H9 (cell line): ENCODE results near the gene TCF7L1. TPM values are rescaled to one million over a fixed set of nuclear protein-coding genes. Genes with fewer than 3 reads are reported as not detected.

Source experiments
- DNase-seq: peaks from one replicate; pipeline ENCODE4 v3.0.0-alpha.2; 2017
- H2AFZ ChIP-seq: one replicate; pipeline ENCODE4 v1.6.1; 2013; ENCODE audit warnings: mild to moderate bottlenecking, low read length, control low read depth, moderate library complexity
- H2AK5ac ChIP-seq: 2 replicates; pipeline ENCODE4 v1.6.1; 2013; ENCODE audit warnings: low read length, control low read depth, mixed read lengths; ENCODE audit not compliant: insufficient read length
- H2BK120ac ChIP-seq: one replicate; pipeline ENCODE4 v1.6.1; 2013; ENCODE audit warnings: low read depth, mild to moderate bottlenecking, low read length, control low read depth, inconsistent platforms; ENCODE audit not compliant: poor library complexity, severe bottlenecking
- H2BK12ac ChIP-seq: 2 replicates; pipeline ENCODE4 v1.6.1; 2013; ENCODE audit warnings: low read length, control low read depth, mixed read lengths, low read depth; ENCODE audit not compliant: insufficient read length
- H2BK15ac ChIP-seq: 2 replicates; pipeline ENCODE4 v1.6.1; 2013; ENCODE audit warnings: low read depth, low read length, control low read depth
- H2BK20ac ChIP-seq: one replicate; pipeline ENCODE4 v1.6.1; 2013; ENCODE audit warnings: low read depth, mild to moderate bottlenecking, low read length, control low read depth, inconsistent platforms; ENCODE audit not compliant: poor library complexity, severe bottlenecking
- H2BK5ac ChIP-seq: 2 replicates; pipeline ENCODE4 v1.6.1; 2013; ENCODE audit warnings: low read length, control low read depth, mixed read lengths; ENCODE audit not compliant: insufficient read length
- H3K14ac ChIP-seq: 2 replicates; pipeline ENCODE4 v1.6.1; 2013; ENCODE audit warnings: low read length, control low read depth; ENCODE audit not compliant: insufficient read depth
- H3K18ac ChIP-seq: 2 replicates; pipeline ENCODE4 v1.6.1; 2013; ENCODE audit warnings: low read depth, mild to moderate bottlenecking, mixed read lengths, low read length, control low read depth; ENCODE audit not compliant: insufficient read length
- H3K23ac ChIP-seq: 2 replicates; pipeline ENCODE4 v1.6.1; 2013; ENCODE audit warnings: low read length, control low read depth, mixed read lengths, low read depth; ENCODE audit not compliant: insufficient read length
- H3K23me2 ChIP-seq: 2 replicates; pipeline ENCODE4 v1.6.1; 2013; ENCODE audit warnings: low read depth, mild to moderate bottlenecking, mixed read lengths, low read length, control low read depth; ENCODE audit not compliant: insufficient read length, poor library complexity, severe bottlenecking
- H3K27ac ChIP-seq: 2 replicates; pipeline ENCODE4 v1.5.1; 2013; ENCODE audit warnings: low read length, control low read depth, mixed read lengths, low read depth; ENCODE audit not compliant: insufficient read length
- H3K27me3 ChIP-seq: 2 replicates; pipeline ENCODE4 v1.6.1; 2013; ENCODE audit warnings: low read length, control low read depth, inconsistent platforms; ENCODE audit not compliant: insufficient read depth
- H3K4ac ChIP-seq: 2 replicates; pipeline ENCODE4 v1.6.1; 2013; ENCODE audit warnings: low read depth, mild to moderate bottlenecking, control low read depth, inconsistent platforms, low read length, moderate library complexity
- H3K4me1 ChIP-seq: 2 replicates; pipeline ENCODE4 v1.6.1; 2013; ENCODE audit warnings: low read length, control low read depth, inconsistent platforms; ENCODE audit not compliant: insufficient read depth
- H3K4me2 ChIP-seq: 2 replicates; pipeline ENCODE4 v1.6.1; 2013; ENCODE audit warnings: low read length, control low read depth, mixed read lengths; ENCODE audit not compliant: insufficient read length, insufficient read depth
- H3K56ac ChIP-seq: 2 replicates; pipeline ENCODE4 v1.6.1; 2013; ENCODE audit warnings: low read depth, mild to moderate bottlenecking, mixed read lengths, low read length, control low read depth; ENCODE audit not compliant: insufficient read length
- H3K79me1 ChIP-seq: 2 replicates; pipeline ENCODE4 v1.6.1; 2013; ENCODE audit warnings: low read depth, mild to moderate bottlenecking, moderate library complexity, low read length, control low read depth, inconsistent platforms; ENCODE audit not compliant: insufficient read depth, poor library complexity, severe bottlenecking
- H3K79me2 ChIP-seq: 2 replicates; pipeline ENCODE4 v1.6.1; 2013; ENCODE audit warnings: low read length, control low read depth, inconsistent platforms; ENCODE audit not compliant: insufficient read depth
- H3K9ac ChIP-seq: 2 replicates; pipeline ENCODE4 v1.6.1; 2013; ENCODE audit warnings: low read length, control low read depth, mixed read lengths; ENCODE audit not compliant: insufficient read length; ENCODE audit errors: extremely low read depth
- H3K9me3 ChIP-seq: one replicate; pipeline ENCODE4 v1.6.1; 2013; ENCODE audit warnings: low read depth, low read length, inconsistent platforms; ENCODE audit not compliant: control insufficient read depth
- H3T11ph ChIP-seq: one replicate; pipeline ENCODE4 v1.6.1; 2013; ENCODE audit warnings: mild to moderate bottlenecking, low read length, control low read depth, inconsistent platforms
- H4K20me1 ChIP-seq: one replicate; pipeline ENCODE4 v1.6.1; 2013; ENCODE audit not compliant: control insufficient read depth, insufficient read length, insufficient read depth
- H4K5ac ChIP-seq: 2 replicates; pipeline ENCODE4 v1.6.1; 2013; ENCODE audit warnings: low read depth, mild to moderate bottlenecking, mixed read lengths, low read length, control low read depth; ENCODE audit not compliant: insufficient read length
- H4K8ac ChIP-seq: replicated peaks from 2 replicates; pipeline ENCODE4 v1.6.1; 2013; ENCODE audit warnings: low read length, control low read depth, mixed read lengths, low read depth; ENCODE audit not compliant: insufficient read length
- H4K91ac ChIP-seq: 2 replicates; pipeline ENCODE4 v1.6.1; 2013; ENCODE audit warnings: low read depth, mild to moderate bottlenecking, moderate library complexity, mixed read lengths, low read length, control low read depth; ENCODE audit not compliant: insufficient read length
- H3K27ac Mint-ChIP-seq, 3 experiments: 2 replicates in 2 of 3; 3 replicates in 1 of 3; pipeline ENCODE4 v1.8.0; 2020 to 2021; ENCODE audit warnings: mixed read lengths in 3 of 3, mild to moderate bottlenecking in 1 of 3, moderate library complexity in 1 of 3
- H3K27me3 Mint-ChIP-seq: 2 replicates; pipeline ENCODE4 v1.8.0; 2021; ENCODE audit warnings: low read depth, mild to moderate bottlenecking, moderate library complexity, mixed read lengths
- H3K36me3 Mint-ChIP-seq, 3 experiments: 2 replicates in 2 of 3; 3 replicates in 1 of 3; pipeline ENCODE4 v1.8.0; 2020 to 2021; ENCODE audit warnings: low read depth in 3 of 3, mixed read lengths in 3 of 3; ENCODE audit not compliant: insufficient read depth in 1 of 3
- H3K4me1 Mint-ChIP-seq, 2 experiments: 2 replicates each; pipeline ENCODE4 v1.8.0; 2020; ENCODE audit warnings: mixed read lengths in 2 of 2
- H3K4me3 Mint-ChIP-seq, 2 experiments: 2 replicates in 1 of 2; 3 replicates in 1 of 2; pipeline ENCODE4 v1.8.0; 2020 to 2021; ENCODE audit warnings: mild to moderate bottlenecking in 2 of 2, mixed read lengths in 2 of 2, moderate library complexity in 1 of 2
- H3K9me3 Mint-ChIP-seq, 2 experiments: 2 replicates in 1 of 2; 3 replicates in 1 of 2; pipeline ENCODE4 v1.8.0; 2020; ENCODE audit warnings: mild to moderate bottlenecking in 2 of 2, mixed read lengths in 2 of 2, moderate library complexity in 1 of 2
- CTCF ChIP-seq: fragments of 200-600 bp; sonication (generic); conservative IDR thresholded peaks from 3 replicates; pipeline ENCODE4 v1.8.0; 2021; ENCODE audit warnings: antibody characterized with exemption, mild to moderate bottlenecking
- WGBS: extraction: QIAGEN DNeasy Blood & Tissue Kit; methylation state at CpG from one replicate; pipeline ENCODE4 v1.1.7; 2013; ENCODE audit warnings: missing lambda C conversion rate, low lambda C conversion rate, mixed read lengths; ENCODE audit not compliant: insufficient read length; ENCODE audit errors: extremely low coverage; 5-methylcytosine and 5-hydroxymethylcytosine counted together
- total RNA-seq: library from RNA; stranded (reverse); gene quantifications from 2 replicates; pipeline ENCODE4 v1.2.1, GENCODE V29; 2021

Gene TCF7L1
- total RNA-seq, 1 experiment from 2014 or later: 112 TPM

DNA sequence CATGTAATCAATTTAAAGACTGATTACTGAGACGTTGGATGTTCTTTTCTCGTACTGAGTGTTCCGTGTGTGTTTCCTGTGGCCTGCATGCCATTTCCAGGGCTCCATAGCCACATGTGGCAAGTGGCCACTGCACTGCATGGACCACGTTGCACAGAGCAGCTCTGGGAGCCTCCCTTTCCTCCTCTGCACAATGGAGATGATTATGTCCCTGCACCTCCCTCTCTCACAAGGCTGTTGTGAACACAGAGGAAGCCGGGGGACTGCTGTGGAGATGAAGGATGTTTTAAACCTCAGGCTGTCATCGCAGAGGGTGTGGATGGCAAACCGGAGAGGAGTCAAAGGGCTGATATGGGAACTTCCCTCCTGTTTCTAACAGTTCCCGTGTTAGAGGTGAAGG, 106.9 kb downstream of the TCF7L1 start:
- Histone ChIP-seq H3K23me2 (peaks cover 8% of the 10 kb centered on the region), H4K20me1 (peaks cover 3% of the 10 kb centered on the region), H3K79me1 (peaks cover 11% of the 10 kb centered on the region), H3K27ac (no peak overlapping the region), H4K5ac (no peak overlapping the region), H3K27me3 (no peaks in the 10 kb centered on the region), H3K23ac (no peak overlapping the region), H3K4me1 (peaks cover 35% of the 10 kb centered on the region; the same call in 1 of the 2 replicates), H3K9me3 (no peaks in the 10 kb centered on the region), H3K4ac (no peak overlapping the region), H4K91ac (no peak overlapping the region), H2BK15ac (no peak overlapping the region), H2AFZ (no peak overlapping the region), H2BK20ac (no peak overlapping the region), H3T11ph (no peak overlapping the region), H3K9ac (no peak overlapping the region), H2BK12ac (no peak overlapping the region), H3K14ac (no peak overlapping the region), H3K18ac (no peak overlapping the region), H2AK5ac (no peak overlapping the region), H2BK5ac (no peak overlapping the region), H3K79me2 (peaks cover 24% of the 10 kb centered on the region), H3K56ac (no peak overlapping the region), H3K4me2 (no peak overlapping the region), H4K8ac (no peak overlapping the region), H2BK120ac (no peak overlapping the region)
- Mint-ChIP-seq H3K36me3 (peaks cover 16 to 24% (median 18%) of the 10 kb centered on the region in 3 experiments; a peak in 6 of 7 replicates), H3K4me1 (peaks cover 82 to 88% of the 10 kb centered on the region in 2 experiments), H3K27me3 (peaks cover 3% of the 10 kb centered on the region; the same call in 1 of the 2 replicates), H3K4me3 (peak overlapping the region in 1 of 2 experiments; percentile 24; a peak in 1 of 5 replicates), H3K9me3 (peaks cover 0 to 2% of the 10 kb centered on the region in 2 experiments; a peak in 1 of 5 replicates), H3K27ac (peak overlapping the region; percentile 48 to 87 (median 82); a peak in 6 of 7 replicates)
- TF ChIP-seq CTCF: no peak
- no peak for DNase-seq
- no CpG with 5 or more reads among the region's 8 CpGs for WGBS
